ENCODE measurements around the gene EPHB1.

DNA sequence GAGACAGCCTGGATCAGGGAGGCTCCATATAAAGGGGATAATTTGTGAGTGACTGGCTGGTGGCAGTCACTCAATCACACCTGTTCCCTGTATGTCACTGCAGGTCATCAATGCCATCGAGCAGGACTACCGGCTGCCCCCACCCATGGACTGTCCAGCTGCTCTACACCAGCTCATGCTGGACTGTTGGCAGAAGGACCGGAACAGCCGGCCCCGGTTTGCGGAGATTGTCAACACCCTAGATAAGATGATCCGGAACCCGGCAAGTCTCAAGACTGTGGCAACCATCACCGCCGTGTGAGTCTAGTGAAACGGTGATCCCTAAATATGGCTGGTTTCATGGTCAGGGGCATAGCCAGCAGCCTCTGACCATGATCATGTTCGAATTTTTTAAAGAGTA is 453.2 kb downstream of the EPHB1 start:
- no peak for TF ChIP-seq CTCF (conservative IDR thresholded peaks at IDR 0.05; ENCODE audit: low read depth, low read length)
- no peak for TF ChIP-seq EZH2 (IDR thresholded peaks at IDR 0.05; ENCODE audit: borderline replicate concordance, low read depth, low read length, poor library complexity, severe bottlenecking)

All from A673 (cell line).